ENCODE measurements around the gene MAGEA10. TPM values are rescaled to one million over a fixed set of nuclear protein-coding genes. Genes with fewer than 3 reads are reported as not detected.

MAGEA10 gene
- total and polyA plus RNA-seq, 9 of the 15 experiments (the other 6 are each of a cell fraction or from before 2014, with no cell fraction given): 0.06 to 0.45 (median 0.15) TPM; not detected in 4

- TF ChIP-seq, protein P1, sequence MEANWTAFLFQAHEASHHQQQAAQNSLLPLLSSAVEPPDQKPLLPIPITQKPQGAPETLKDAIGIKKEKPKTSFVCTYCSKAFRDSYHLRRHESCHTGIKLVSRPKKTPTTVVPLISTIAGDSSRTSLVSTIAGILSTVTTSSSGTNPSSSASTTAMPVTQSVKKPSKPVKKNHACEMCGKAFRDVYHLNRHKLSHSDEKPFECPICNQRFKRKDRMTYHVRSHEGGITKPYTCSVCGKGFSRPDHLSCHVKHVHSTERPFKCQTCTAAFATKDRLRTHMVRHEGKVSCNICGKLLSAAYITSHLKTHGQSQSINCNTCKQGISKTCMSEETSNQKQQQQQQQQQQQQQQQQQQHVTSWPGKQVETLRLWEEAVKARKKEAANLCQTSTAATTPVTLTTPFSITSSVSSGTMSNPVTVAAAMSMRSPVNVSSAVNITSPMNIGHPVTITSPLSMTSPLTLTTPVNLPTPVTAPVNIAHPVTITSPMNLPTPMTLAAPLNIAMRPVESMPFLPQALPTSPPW (CRISPR knock-in tag; IDR thresholded peaks at IDR 0.05): peak; percentile 57
- TF ChIP-seq PHB2 (IDR thresholded peaks at IDR 0.05; ENCODE audit: low read depth): peak; percentile 89
- TF ChIP-seq SNRNP70 (optimal IDR thresholded peaks at IDR 0.05; ENCODE audit: low read depth, low read length): no peak
- peak; percentile 87 for TF ChIP-seq NFIC (IDR thresholded peaks at IDR 0.05)
- no peak for TF ChIP-seq TGIF2 (CRISPR knock-in tag; IDR thresholded peaks at IDR 0.05)
- peak; percentile 73 for TF ChIP-seq MEIS2 (IDR thresholded peaks at IDR 0.05; ENCODE audit: partially characterized antibody)
- 0 out of 2 replicates have a peak, but pooled peaks have one; percentile 14 for TF ChIP-seq ATF7 (IDR thresholded peaks at IDR 0.05)
- TF ChIP-seq EP300 (IDR thresholded peaks at IDR 0.05; ENCODE audit: low read length): peak; percentile 99
- no peak for TF ChIP-seq PCBP1 (IDR thresholded peaks at IDR 0.05; ENCODE audit: low read depth, low read length, poor library complexity, severe bottlenecking)
- TF ChIP-seq SMARCE1 (IDR thresholded peaks at IDR 0.05): peak; percentile 96
- TF ChIP-seq ESRRA (IDR thresholded peaks at IDR 0.05; ENCODE audit: borderline replicate concordance, low read depth): peak; percentile 81; the same call in 1 of the 2 replicates
- TF ChIP-seq, protein P2, sequence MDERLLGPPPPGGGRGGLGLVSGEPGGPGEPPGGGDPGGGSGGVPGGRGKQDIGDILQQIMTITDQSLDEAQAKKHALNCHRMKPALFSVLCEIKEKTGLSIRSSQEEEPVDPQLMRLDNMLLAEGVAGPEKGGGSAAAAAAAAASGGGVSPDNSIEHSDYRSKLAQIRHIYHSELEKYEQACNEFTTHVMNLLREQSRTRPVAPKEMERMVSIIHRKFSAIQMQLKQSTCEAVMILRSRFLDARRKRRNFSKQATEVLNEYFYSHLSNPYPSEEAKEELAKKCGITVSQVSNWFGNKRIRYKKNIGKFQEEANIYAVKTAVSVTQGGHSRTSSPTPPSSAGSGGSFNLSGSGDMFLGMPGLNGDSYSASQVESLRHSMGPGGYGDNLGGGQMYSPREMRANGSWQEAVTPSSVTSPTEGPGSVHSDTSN (CRISPR knock-in tag; IDR thresholded peaks at IDR 0.05; ENCODE audit: low read depth): no peak
- TF ChIP-seq, protein P2 (tag; conservative IDR thresholded peaks at IDR 0.05; ENCODE audit: low read depth): peak; percentile 57
- TF ChIP-seq TBL1XR1 (IDR thresholded peaks at IDR 0.05; ENCODE audit: low read length in 2 of 2): peak in 1 of 2 experiments; percentile 88; a peak in 2 of 4 replicates
- TF ChIP-seq TEAD4 (IDR thresholded peaks at IDR 0.05; ENCODE audit: low read length): peak; percentile 94
- TF ChIP-seq TEAD4 (CRISPR knock-in tag; IDR thresholded peaks at IDR 0.05; ENCODE audit: borderline replicate concordance): no peak
- TF ChIP-seq ZNF217 (CRISPR knock-in tag; IDR thresholded peaks at IDR 0.05): no peak
- TF ChIP-seq, protein P3, sequence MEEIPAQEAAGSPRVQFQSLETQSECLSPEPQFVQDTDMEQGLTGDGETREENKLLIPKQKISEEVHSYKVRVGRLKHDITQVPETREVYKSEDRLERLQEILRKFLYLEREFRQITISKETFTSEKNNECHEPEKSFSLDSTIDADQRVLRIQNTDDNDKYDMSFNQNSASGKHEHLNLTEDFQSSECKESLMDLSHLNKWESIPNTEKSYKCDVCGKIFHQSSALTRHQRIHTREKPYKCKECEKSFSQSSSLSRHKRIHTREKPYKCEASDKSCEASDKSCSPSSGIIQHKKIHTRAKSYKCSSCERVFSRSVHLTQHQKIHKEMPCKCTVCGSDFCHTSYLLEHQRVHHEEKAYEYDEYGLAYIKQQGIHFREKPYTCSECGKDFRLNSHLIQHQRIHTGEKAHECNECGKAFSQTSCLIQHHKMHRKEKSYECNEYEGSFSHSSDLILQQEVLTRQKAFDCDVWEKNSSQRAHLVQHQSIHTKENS (CRISPR knock-in tag; IDR thresholded peaks at IDR 0.05): no peak
- TF ChIP-seq FOXO4 (CRISPR knock-in tag; IDR thresholded peaks at IDR 0.05): no peak
- TF ChIP-seq MBD2 (IDR thresholded peaks at IDR 0.05; ENCODE audit: borderline replicate concordance, low read depth): peak; percentile 90
- TF ChIP-seq TCFL5 (CRISPR knock-in tag; conservative IDR thresholded peaks at IDR 0.05): no peak
- no peak for TF ChIP-seq SP2 (IDR thresholded peaks at IDR 0.05; ENCODE audit: extremely low read depth, low read depth, low read length, poor library complexity, severe bottlenecking)
- no peak for TF ChIP-seq ZNF444 (CRISPR knock-in tag; IDR thresholded peaks at IDR 0.05)
- peak; percentile 63; the same call in 1 of the 2 replicates for TF ChIP-seq ZNF197 (CRISPR knock-in tag; IDR thresholded peaks at IDR 0.05; ENCODE audit: low read depth)
- TF ChIP-seq NCOA6 (IDR thresholded peaks at IDR 0.05): peak; percentile 55; the same call in 1 of the 2 replicates
Observed at GRCh38 chrX:152177052-152177451, 38.7 kb upstream of the MAGEA10 start (continued).
